ENCODE results near the gene HCFC1R1.

- TF ChIP-seq EZH2 (IDR thresholded peaks at IDR 0.05) (no peak), EZH2phosphoT487 (IDR thresholded peaks at IDR 0.05) (no peak)
These were observed 44.0 kb downstream of the HCFC1R1 start for GRCh38 chr16:2979669-2980226.
